Osteocyte (in vitro differentiated cells): ENCODE results near the gene FIBCD1. TPM values are rescaled to one million over a fixed set of nuclear protein-coding genes. Genes with fewer than 3 reads are reported as not detected.

Experiments
- DNase-seq: peaks from one replicate; pipeline ENCODE4 v3.0.0; 2021; ENCODE audit warnings: mixed read lengths; ENCODE audit not compliant: unreplicated experiment; ENCODE audit errors: extremely low spot score
- H3K27ac Mint-ChIP-seq: one replicate; pipeline ENCODE4 v1.8.0; 2021; ENCODE audit warnings: mild to moderate bottlenecking, mixed read lengths; ENCODE audit not compliant: unreplicated experiment
- H3K27me3 Mint-ChIP-seq: one replicate; pipeline ENCODE4 v1.8.0; 2021; ENCODE audit warnings: mixed read lengths; ENCODE audit not compliant: unreplicated experiment
- H3K36me3 Mint-ChIP-seq: one replicate; pipeline ENCODE4 v1.8.0; 2021; ENCODE audit warnings: mixed read lengths; ENCODE audit not compliant: unreplicated experiment
- H3K4me1 Mint-ChIP-seq: one replicate; pipeline ENCODE4 v1.8.0; 2021; ENCODE audit warnings: mixed read lengths; ENCODE audit not compliant: unreplicated experiment
- H3K4me3 Mint-ChIP-seq: one replicate; pipeline ENCODE4 v1.8.0; 2021; ENCODE audit warnings: mild to moderate bottlenecking, moderate library complexity, mixed read lengths; ENCODE audit not compliant: unreplicated experiment
- H3K9me3 Mint-ChIP-seq: one replicate; pipeline ENCODE4 v1.8.0; 2021; ENCODE audit warnings: mixed read lengths; ENCODE audit not compliant: unreplicated experiment
- CTCF ChIP-seq: fragments of 200-600 bp; sonication (generic); IDR thresholded peaks from 2 replicates; pipeline ENCODE4 v1.5.0; 2021; ENCODE audit warnings: antibody characterized with exemption, mild to moderate bottlenecking, moderate library complexity
- total RNA-seq: library from RNA; stranded (reverse); gene quantifications from 2 replicates; pipeline ENCODE4 v1.2.1, GENCODE V29; 2021

FIBCD1 gene
- total RNA-seq, 1 donor from 2014 or later = 18.2 TPM

- no peak for DNase-seq
- H3K27ac Mint-ChIP-seq = no peak overlapping the region
- TF ChIP-seq CTCF = no peak
- peaks cover 17% of the 10 kb centered on the region for H3K4me1 Mint-ChIP-seq
- H3K36me3 Mint-ChIP-seq = no peaks in the 10 kb centered on the region
- H3K4me3 Mint-ChIP-seq = no peak overlapping the region
- no peaks in the 10 kb centered on the region for H3K9me3 Mint-ChIP-seq
- H3K27me3 Mint-ChIP-seq = no peaks in the 10 kb centered on the region
Observed at GRCh38 chr9:130927995-130928900, 10.8 kb downstream of the FIBCD1 start.

- H3K27ac Mint-ChIP-seq = no peak overlapping the region
- peaks cover 8% of the 10 kb centered on the region for H3K27me3 Mint-ChIP-seq
- peaks cover 15% of the 10 kb centered on the region for H3K4me1 Mint-ChIP-seq
- H3K36me3 Mint-ChIP-seq = no peaks in the 10 kb centered on the region
- no peak overlapping the region for H3K4me3 Mint-ChIP-seq
- H3K9me3 Mint-ChIP-seq = no peaks in the 10 kb centered on the region
- no peak for DNase-seq
- no peak for TF ChIP-seq CTCF
Observed at GRCh38 chr9:130927338-130927737, 11.7 kb downstream of the FIBCD1 start.

GRCh38 chr9:130925050-130925678 lies 13.9 kb downstream of the FIBCD1 start:
- Mint-ChIP-seq H3K4me1 (peaks cover 15% of the 10 kb centered on the region), H3K4me3 (no peak overlapping the region), H3K9me3 (no peaks in the 10 kb centered on the region), H3K36me3 (no peaks in the 10 kb centered on the region), H3K27me3 (peaks cover 10% of the 10 kb centered on the region), H3K27ac (no peak overlapping the region)
- no peak for DNase-seq
- TF ChIP-seq CTCF = no peak

GRCh38 chr9:130924448-130924788 lies 14.6 kb downstream of the FIBCD1 start:
- H3K4me1 Mint-ChIP-seq = peaks cover 15% of the 10 kb centered on the region
- peaks cover 10% of the 10 kb centered on the region for H3K27me3 Mint-ChIP-seq
- no peak for DNase-seq

More at GRCh38 chr9:130924448-130924788, 14.6 kb downstream of the FIBCD1 start:
- Mint-ChIP-seq H3K36me3 (no peaks in the 10 kb centered on the region), H3K4me3 (no peak overlapping the region), H3K27ac (no peak overlapping the region), H3K9me3 (no peaks in the 10 kb centered on the region)
- TF ChIP-seq CTCF = no peak
